AG09309 (cell line): ENCODE data around the gene WAC.
"Not testable (repeated sequence)": the region's sequence is repeated elsewhere in the genome, so short reads cannot be mapped to it uniquely, and the experiment has no call there.

Source experiments
- DNase-seq: peaks from one replicate; pipeline ENCODE4 v3.0.0-alpha.2; 2010; ENCODE audit warnings: low read depth
- H3K4me3 ChIP-seq: 2 replicates; pipeline ENCODE4 v1.5.1; 2011; ENCODE audit warnings: mild to moderate bottlenecking, low read depth, low read length, moderate library complexity; ENCODE audit not compliant: control insufficient read depth
- TF ChIP-seq, protein P1 (sequence below): IDR thresholded peaks from 2 replicates; pipeline ENCODE4 v1.5.1; 2011; ENCODE audit warnings: mild to moderate bottlenecking, low read depth, low read length, inconsistent platforms; ENCODE audit not compliant: insufficient read depth, control insufficient read depth; ENCODE audit errors: missing control alignments

WAC gene

GRCh38 chr10:28571265-28571664, 38.3 kb downstream of the WAC start:
- no peak overlapping the region for H3K4me3 ChIP-seq
- no peak for DNase-seq
- TF ChIP-seq, protein P1, sequence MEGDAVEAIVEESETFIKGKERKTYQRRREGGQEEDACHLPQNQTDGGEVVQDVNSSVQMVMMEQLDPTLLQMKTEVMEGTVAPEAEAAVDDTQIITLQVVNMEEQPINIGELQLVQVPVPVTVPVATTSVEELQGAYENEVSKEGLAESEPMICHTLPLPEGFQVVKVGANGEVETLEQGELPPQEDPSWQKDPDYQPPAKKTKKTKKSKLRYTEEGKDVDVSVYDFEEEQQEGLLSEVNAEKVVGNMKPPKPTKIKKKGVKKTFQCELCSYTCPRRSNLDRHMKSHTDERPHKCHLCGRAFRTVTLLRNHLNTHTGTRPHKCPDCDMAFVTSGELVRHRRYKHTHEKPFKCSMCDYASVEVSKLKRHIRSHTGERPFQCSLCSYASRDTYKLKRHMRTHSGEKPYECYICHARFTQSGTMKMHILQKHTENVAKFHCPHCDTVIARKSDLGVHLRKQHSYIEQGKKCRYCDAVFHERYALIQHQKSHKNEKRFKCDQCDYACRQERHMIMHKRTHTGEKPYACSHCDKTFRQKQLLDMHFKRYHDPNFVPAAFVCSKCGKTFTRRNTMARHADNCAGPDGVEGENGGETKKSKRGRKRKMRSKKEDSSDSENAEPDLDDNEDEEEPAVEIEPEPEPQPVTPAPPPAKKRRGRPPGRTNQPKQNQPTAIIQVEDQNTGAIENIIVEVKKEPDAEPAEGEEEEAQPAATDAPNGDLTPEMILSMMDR = no peak

GRCh38 chr10:28574214-28574613, 41.3 kb downstream of the WAC start:
- H3K4me3 ChIP-seq, DNase-seq: not testable (repeated sequence)

GRCh38 chr10:28575852-28576251, 42.9 kb downstream of the WAC start:
- TF ChIP-seq, protein P1 = no peak
- no peak for DNase-seq
- H3K4me3 ChIP-seq = no peak overlapping the region

DNA sequence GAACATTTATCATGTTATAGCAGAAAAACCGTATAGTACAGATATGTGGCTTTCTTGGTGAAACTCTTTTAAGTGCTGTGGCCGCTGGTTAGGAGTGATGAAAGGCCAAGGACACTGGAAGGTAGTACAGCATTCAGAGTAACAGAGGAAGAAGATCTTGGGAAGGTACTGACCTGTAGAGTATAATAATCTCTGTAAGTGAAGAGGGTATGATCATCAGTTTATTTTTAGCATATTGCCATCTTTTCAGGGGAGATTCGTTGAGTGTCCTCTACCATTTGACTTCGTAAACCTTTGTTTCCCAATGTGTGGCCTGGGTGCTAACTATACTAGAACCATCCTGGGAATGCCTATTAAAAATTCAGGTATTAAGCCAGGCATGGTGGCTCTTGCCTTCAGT, 44.6 kb downstream of the WAC start:
- H3K4me3 ChIP-seq = no peak overlapping the region
- TF ChIP-seq, protein P1 = no peak
- DNase-seq = no peak

DNA sequence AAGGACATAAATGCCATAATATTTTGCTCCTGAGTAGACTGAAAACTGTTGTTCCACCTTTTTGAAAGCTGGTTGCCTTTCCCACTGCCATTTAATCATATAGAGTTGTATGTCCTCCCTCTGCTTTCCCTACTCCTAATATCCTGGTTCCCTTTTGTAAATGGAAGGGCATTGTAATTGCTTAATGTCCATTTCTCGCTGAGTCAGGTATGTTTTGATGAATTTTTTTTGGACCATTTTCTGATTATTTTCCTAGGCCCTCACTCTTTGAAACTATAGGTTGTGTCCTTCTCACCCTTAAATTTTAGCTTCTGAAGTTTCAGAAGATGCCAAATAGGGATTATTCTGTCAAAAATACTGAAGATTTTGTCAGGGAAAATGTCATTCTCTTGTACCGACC, 45.5 kb downstream of the WAC start:
- TF ChIP-seq, protein P1 = no peak
- no peak overlapping the region for H3K4me3 ChIP-seq

DNA sequence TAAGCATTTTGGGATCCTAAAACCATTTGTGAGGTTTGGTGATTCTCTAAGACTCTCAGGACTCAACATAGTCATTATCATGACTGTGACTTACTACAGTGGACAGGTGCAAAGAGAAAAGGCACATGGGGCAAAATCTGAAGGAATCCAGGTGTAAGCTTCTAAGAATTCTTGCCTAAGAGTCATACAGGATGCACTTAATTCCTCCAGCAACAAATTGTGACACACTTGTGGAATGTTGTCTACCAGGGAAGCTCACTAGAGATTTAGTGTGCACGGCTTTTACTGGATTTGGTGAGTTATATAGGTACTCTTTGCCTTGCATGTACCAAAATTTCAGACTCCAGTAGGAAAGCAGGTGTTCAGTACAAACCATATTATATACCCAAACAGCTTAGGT, 47.9 kb downstream of the WAC start:
- no peak overlapping the region for H3K4me3 ChIP-seq
- DNase-seq = no peak
- TF ChIP-seq, protein P1 = no peak

More for the DNA sequence above, 45.5 kb downstream of the WAC start:
- no peak for DNase-seq

GRCh38 chr10:28581916-28582315, 49.0 kb downstream of the WAC start:
- H3K4me3 ChIP-seq = no peak overlapping the region
- TF ChIP-seq, protein P1 = no peak
- no peak for DNase-seq
